ENCODE measurements around the gene GREB1.

GRCh38 chr2:11492720-11493119, 41.1 kb upstream of the GREB1 start:
- TF ChIP-seq ZNF580 (tag by site-specific recombination; IDR thresholded peaks at IDR 0.05) (no peak), YY1 (tag by site-specific recombination; IDR thresholded peaks at IDR 0.05) (no peak), ZNF24 (tag by site-specific recombination; IDR thresholded peaks at IDR 0.05) (no peak), BCL11A (tag by site-specific recombination; IDR thresholded peaks at IDR 0.05; ENCODE audit: low read depth) (no peak), ZNF274 (IDR thresholded peaks at IDR 0.05; ENCODE audit: low read length) (no peak), ZNF274 (tag by site-specific recombination; IDR thresholded peaks at IDR 0.05; ENCODE audit: borderline replicate concordance) (no peak), ZNF311 (tag by site-specific recombination; IDR thresholded peaks at IDR 0.05; ENCODE audit: borderline replicate concordance) (no peak), ZNF175 (tag by site-specific recombination; IDR thresholded peaks at IDR 0.05) (no peak)
- TF ChIP-seq, protein P1, sequence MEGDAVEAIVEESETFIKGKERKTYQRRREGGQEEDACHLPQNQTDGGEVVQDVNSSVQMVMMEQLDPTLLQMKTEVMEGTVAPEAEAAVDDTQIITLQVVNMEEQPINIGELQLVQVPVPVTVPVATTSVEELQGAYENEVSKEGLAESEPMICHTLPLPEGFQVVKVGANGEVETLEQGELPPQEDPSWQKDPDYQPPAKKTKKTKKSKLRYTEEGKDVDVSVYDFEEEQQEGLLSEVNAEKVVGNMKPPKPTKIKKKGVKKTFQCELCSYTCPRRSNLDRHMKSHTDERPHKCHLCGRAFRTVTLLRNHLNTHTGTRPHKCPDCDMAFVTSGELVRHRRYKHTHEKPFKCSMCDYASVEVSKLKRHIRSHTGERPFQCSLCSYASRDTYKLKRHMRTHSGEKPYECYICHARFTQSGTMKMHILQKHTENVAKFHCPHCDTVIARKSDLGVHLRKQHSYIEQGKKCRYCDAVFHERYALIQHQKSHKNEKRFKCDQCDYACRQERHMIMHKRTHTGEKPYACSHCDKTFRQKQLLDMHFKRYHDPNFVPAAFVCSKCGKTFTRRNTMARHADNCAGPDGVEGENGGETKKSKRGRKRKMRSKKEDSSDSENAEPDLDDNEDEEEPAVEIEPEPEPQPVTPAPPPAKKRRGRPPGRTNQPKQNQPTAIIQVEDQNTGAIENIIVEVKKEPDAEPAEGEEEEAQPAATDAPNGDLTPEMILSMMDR (tag by site-specific recombination; IDR thresholded peaks at IDR 0.05), result no peak
- TF ChIP-seq, protein P2, sequence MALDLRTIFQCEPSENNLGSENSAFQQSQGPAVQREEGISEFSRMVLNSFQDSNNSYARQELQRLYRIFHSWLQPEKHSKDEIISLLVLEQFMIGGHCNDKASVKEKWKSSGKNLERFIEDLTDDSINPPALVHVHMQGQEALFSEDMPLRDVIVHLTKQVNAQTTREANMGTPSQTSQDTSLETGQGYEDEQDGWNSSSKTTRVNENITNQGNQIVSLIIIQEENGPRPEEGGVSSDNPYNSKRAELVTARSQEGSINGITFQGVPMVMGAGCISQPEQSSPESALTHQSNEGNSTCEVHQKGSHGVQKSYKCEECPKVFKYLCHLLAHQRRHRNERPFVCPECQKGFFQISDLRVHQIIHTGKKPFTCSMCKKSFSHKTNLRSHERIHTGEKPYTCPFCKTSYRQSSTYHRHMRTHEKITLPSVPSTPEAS (tag by site-specific recombination; IDR thresholded peaks at IDR 0.05), result no peak
